ENCODE data around the gene MUC2.

Gene MUC2

DNA sequence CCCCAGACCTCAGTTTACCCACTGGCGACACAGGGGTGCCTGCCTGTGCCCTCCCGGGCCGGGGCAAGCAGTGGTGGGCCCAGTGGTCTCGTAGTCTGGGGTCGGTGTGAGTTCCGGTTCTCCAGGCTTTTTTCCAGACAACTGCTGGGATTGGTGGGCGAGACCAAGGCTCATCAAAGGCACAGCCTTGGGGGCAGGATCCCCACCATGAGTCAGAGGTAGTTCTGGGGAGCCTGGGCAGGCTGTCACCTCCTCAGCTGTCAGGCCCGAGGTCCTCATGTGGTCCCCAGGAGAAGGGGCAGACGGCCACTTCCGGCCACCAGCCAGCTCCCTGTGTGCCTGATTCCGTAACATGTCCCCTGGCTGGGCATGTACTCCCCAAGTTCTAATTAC, 827 bp upstream of the MUC2 start:
- no peak for DNase-seq

DNA sequence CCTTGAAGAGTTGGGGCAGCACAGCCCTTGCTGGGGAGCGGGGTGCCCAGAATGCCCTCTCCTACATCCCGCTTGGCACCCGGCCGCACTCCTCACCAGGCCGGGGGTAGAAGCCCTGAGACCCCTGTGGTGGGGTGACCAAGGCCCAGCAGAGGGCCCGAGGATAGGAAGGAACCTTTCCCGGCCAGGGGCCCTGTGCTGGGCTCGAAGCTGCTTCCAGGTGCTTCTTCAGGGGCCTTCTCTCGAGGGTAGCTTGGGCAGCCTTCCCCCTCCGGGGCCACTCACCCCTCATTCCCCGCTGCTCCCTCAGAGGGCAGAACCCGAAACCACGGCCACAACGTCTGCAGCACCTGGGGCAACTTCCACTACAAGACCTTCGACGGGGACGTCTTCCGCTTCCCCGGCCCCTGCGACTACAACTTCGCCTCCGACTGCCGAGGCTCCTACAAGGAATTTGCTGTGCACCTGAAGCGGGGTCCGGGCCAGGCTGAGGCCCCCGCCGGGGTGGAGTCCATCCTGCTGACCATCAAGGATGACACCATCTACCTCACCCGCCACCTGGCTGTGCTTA, 752 bp downstream of the MUC2 start:
- DNase-seq = no peak

DNA sequence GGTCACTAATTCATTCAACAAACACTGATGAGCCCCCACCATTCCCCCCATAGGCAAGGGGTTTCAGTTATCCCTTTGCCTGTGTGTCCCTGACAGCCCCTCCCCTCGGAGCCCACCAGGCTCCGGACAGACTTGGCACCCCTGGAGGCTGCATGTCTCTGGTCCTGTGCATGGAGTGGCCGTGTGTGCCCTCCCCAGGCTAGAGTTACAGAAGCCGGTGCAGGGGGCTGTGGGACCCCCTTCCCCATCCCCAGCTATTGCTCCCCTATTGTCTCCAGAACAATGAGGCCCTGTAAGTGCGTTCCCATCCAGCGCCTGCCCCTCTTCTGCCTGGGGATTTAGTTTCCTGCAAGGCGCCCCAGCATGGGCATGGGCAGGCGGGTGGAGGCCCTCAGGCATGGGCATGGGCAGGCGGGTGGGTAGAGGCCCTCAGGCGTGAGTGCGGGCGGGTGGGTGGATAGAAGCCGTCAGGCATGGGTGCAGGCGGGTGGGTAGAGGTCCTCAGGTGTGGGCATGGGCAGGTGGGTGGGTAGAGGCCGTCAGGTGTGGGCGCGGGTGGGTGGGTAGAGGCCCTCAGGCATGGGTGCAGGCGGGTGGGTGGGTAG, 1.5 kb downstream of the MUC2 start:
- DNase-seq = no peak

DNA sequence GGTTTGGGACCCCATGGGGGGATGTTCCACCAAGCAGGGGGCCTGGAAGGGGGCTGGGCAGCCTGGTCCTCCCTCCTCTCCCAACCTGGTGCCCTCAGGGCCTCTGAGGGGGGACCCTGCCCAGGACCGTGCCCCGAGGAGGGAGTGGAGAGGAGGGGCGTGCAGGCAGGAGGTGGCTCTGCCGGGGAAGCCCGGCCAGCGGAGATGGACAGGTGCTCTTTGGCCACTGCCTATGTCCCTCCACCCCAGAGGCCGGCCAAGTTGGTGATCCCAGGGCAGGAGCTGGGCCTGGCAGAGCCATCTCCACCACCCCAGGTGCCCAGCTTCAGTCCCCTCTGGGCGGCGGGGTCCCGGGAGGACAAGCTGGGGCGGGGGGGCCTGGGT, 2.4 kb downstream of the MUC2 start:
- no peak for DNase-seq

DNA sequence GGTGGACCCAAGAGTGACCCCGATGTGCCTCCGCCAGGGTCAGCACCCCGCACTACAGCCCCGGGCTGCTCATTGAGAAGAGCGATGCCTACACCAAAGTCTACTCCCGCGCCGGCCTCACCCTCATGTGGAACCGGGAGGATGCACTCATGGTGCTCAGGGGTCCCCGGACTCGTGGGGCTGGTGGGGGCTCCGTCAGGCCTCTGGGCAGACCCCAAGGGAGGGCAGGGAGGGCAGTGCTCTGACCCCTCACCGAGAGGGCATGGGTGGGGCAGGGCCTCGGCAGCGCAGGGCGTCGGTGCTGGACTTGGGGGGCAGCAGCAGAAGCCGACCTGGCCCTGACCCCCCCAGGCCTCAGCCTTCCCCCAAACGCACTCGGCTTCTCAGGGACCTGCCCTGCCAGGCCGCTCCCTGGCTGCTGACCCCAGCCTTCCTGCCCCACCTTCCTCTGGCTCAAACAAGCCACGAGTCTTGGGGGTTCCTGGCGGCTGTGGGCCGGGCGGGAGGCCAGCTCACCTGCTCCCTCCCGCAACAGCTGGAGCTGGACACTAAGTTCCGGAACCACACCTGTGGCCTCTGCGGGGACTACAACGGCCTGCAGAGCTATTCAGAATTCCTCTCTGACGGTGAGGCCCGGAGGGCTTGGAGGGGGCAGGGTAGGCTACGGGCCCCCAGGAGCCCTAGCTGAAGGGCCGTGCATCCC, 2.9 kb downstream of the MUC2 start:
- no peak for DNase-seq

DNA sequence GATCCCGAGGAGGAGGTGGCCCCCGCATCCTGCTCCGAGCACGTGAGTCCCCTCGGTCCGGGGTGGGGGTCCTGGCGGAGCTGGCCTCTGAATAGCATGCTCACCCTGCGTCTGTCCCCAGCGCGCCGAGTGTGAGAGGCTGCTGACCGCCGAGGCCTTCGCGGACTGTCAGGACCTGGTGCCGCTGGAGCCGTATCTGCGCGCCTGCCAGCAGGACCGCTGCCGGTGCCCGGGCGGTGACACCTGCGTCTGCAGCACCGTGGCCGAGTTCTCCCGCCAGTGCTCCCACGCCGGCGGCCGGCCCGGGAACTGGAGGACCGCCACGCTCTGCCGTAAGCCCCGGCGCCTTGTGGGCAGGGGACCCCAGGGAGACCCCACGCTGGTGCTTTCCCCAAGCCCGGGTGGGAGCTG, 3.5 kb downstream of the MUC2 start:
- no peak for DNase-seq

DNA sequence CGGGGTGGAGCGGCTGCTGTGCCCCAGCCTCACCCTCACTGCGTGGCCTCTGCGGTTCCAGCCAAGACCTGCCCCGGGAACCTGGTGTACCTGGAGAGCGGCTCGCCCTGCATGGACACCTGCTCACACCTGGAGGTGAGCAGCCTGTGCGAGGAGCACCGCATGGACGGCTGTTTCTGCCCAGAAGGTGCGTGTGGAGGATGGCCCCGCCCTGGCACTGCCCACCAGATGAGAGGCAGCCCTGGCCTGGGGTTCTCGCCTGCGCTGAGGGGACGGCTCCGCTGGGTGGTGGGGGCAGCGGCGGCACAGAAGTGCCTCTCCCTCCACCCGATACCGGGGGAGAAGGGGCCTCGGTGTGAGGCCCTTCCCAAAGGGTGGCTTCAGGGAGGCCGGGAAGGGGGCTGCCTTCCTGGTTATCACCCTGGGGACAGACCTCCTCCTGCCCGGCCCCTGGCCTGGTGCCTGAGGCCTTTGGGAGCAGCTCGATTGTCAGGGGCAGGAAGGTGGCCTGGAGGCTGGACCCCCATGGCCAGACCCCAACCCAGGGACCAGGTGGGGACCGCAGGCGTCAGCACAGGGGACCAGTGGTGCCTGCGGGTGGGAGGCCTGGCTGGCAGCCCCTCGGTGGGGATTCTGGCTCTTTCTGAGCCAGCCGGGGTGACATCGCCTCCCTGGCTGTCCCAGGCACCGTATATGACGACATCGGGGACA, 7.1 kb downstream of the MUC2 start:
- no peak for DNase-seq

DNA sequence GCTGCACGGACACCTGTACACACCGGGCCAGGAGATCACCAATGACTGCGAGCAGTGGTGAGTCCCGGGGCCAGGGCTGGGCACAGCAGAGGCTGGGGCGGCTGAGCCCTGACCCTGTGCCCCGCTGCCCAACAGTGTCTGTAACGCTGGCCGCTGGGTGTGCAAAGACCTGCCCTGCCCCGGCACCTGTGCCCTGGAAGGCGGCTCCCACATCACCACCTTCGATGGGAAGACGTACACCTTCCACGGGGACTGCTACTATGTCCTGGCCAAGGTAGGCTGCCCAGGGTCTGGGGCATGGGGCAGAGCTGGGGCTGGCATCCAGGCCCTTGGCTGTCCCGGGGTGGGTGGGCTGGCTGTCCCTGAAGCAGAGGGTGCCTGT, 7.7 kb downstream of the MUC2 start:
- no peak for DNase-seq

DNA sequence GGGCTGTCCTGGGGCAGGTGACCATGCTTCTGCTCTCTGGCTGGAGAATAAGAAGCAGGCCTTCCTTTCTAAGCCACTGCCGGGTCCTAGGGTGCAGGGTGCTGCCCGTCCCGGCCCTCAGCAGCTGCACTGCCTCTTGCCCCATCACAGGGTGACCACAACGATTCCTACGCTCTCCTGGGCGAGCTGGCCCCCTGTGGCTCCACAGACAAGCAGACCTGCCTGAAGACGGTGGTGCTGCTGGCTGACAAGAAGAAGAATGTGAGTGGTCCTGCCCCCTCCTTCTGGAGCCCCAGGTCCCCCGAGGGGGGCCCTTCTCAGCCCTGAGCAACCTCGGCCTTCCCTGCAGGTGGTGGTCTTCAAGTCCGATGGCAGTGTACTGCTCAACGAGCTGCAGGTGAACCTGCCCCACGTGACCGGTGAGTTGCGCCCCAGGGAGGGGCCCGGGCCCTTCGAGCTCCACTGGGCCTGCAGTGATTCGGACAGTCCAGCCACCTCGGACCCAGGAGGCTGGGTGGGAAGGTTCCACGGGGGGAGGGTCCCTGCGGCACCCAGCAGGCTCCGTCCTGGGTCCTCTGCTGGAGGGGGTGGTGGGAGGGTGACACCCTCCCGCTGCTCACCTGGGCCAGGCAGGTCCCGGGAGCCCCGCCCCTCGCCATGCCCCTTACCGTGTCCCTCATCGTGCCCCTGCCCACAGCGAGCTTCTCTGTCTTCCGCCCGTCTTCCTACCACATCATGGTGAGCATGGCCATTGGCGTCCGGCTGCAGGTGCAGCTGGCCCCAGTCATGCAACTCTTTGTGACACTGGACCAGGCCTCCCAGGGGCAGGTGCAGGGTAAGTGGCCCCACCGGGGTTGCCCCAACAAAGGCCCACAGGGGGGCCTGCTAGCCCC, 8.3 kb downstream of the MUC2 start:
- DNase-seq = no peak

DNA sequence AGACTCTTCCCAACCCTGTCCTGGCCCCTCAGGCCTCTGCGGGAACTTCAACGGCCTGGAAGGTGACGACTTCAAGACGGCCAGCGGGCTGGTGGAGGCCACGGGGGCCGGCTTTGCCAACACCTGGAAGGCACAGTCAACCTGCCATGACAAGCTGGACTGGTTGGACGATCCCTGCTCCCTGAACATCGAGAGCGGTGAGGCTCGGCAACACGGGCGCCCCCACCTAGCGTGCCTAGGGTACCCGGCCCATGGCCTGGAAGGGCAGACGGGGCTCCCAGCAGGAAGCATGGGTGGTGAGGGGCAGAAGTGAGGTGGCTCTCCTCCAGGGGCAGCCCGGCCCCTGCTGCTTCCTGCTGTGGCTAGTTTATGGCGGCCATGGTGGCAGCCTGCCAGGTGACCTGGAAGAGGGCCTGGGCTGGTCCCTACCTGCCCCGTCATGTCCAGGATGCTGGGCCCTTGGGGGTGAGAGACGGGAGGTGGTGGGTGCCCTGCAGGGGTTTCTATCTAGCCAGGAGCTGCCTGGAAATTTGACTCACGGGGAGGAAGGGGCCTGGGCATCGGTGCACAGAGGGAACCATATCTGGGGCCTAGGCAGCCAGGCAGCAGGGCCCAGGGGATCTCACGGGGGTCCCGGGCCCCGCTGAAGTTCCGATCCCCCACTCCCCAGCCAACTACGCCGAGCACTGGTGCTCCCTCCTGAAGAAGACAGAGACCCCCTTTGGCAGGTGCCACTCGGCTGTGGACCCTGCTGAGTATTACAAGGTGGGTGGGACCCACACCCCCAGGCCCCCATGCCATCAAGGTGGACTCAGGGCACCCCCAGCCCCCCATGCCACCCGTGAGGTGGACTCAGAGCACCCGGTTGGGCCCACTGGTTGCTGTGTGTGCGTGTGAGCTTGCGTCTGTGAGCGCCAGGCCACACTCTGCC, 9.2 kb downstream of the MUC2 start:
- DNase-seq = no peak

DNA sequence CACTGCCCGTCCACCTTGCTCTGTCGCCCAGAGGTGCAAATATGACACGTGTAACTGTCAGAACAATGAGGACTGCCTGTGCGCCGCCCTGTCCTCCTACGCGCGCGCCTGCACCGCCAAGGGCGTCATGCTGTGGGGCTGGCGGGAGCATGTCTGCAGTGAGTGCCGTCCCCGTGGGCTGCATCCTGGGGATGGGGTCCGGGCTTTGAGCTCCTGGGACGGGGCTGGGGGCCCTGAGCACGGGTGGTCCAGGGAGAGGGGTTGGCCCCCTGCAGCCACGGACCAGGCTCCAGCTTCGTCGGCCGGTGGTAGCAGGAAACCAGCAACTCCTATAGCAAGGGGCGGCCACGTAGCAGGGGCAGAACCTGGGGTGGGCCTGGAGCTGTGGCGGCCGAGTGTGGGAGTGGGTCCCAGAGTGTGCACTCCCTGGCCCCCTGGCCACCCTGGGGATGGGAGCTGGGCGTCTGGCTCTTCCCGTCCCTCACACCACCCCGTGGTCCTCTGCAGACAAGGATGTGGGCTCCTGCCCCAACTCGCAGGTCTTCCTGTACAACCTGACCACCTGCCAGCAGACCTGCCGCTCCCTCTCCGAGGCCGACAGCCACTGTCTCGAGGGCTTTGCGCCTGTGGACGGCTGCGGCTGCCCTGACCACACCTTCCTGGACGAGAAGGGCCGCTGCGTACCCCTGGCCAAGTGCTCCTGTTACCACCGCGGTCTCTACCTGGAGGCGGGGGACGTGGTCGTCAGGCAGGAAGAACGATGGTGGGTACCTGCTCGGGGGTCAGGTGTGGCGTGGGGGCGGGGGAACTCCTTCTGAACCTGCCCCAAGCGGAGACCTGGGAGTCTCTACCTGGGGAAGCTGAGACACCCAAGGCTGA, 10.1 kb downstream of the MUC2 start:
- no peak for DNase-seq

DNA sequence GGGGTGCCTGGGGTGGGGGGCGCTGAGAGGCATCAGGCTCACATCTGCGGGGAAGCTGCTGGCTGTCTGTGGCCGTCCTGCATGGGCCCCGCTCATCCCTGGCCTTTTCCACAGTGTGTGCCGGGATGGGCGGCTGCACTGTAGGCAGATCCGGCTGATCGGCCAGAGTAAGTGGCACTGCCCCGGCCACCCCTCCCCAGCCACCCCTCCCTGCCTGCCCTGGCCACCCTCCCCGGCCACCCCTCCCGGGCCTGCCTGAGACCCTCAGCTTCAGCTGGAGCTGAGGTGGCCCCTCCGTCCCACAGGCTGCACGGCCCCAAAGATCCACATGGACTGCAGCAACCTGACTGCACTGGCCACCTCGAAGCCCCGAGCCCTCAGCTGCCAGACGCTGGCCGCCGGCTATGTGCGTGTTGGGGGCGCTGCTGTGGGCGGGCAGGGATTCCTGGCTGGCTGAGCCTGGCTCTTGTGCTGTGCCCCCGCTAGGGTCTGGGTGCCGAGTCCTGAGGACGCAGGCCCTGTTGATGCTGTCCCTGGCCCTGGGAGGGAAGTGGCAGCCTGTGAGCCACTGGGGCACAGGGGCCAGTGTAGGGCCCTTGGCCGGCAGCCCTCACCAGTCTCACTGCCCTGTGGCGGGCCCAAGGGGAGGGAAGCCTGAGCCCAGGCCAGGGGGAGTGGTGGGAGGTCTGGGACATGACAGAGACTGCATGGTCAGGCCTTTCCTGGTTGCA, 10.9 kb downstream of the MUC2 start:
- DNase-seq = no peak

DNA sequence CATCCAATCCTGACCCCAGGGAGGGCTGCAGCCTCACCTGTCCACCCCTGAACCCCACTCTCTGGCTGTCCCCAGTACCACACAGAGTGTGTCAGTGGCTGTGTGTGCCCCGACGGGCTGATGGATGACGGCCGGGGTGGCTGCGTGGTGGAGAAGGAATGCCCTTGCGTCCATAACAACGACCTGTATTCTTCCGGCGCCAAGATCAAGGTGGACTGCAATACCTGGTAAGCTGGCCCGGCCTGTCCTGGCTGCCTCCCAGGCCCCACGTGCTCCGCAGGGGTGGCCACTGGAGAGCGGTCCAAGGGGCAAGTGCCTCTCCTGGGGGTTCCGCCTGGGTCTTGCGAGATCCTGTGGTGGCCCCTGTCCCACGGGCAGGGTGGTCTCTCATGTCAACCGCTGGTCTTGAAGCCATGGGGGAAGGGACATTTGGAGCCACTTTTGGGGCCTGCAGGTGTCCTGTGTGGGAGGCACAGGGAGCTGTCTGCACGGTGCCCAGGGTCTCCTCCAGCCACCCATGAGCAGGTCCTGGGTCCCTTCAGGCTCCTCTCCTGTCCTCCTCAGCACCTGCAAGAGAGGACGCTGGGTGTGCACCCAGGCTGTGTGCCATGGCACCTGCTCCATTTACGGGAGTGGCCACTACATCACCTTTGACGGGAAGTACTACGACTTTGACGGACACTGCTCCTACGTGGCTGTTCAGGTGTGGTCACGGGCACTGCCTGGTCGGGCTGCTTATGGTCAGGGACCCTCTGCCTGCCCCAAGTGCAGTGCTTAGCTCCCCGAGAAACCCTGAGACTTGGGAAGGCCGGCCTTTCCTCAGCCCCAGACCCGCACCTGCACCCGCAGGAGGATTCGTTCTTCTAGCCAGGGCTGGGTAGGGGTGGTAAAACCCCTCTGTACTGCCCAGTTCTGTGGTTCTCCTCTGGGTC, 11.8 kb downstream of the MUC2 start:
- DNase-seq = no peak

DNA sequence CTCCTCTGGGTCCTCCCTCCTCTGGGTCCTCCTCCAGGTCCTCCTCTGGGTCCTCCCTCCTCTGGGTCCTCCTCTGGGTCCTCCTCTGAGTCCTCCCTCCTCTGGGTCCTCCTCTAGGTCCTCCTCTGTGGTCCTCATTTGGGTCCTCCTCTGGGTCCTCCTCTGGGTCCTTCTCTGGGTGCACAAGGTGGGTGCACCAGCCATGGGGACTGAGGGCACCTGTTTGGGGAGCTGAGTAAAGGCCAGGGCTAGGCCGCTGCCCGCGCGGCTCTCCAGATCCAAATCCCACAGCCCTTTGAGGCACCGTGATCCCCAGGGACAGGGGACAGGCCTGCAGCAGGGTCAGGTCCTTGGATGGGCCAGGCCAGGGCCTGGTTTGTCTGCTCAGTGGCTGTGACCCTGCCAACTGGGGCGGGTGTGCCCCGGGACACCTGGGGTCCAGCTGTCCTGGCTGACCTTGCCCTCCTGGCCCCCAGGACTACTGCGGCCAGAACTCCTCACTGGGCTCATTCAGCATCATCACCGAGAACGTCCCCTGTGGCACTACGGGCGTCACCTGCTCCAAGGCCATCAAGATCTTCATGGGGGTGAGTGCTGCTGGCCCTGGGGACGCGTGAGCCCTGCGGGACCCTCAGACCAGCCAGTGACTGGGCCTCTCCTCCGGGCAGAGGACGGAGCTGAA, 12.7 kb downstream of the MUC2 start:
- DNase-seq = no peak

DNA sequence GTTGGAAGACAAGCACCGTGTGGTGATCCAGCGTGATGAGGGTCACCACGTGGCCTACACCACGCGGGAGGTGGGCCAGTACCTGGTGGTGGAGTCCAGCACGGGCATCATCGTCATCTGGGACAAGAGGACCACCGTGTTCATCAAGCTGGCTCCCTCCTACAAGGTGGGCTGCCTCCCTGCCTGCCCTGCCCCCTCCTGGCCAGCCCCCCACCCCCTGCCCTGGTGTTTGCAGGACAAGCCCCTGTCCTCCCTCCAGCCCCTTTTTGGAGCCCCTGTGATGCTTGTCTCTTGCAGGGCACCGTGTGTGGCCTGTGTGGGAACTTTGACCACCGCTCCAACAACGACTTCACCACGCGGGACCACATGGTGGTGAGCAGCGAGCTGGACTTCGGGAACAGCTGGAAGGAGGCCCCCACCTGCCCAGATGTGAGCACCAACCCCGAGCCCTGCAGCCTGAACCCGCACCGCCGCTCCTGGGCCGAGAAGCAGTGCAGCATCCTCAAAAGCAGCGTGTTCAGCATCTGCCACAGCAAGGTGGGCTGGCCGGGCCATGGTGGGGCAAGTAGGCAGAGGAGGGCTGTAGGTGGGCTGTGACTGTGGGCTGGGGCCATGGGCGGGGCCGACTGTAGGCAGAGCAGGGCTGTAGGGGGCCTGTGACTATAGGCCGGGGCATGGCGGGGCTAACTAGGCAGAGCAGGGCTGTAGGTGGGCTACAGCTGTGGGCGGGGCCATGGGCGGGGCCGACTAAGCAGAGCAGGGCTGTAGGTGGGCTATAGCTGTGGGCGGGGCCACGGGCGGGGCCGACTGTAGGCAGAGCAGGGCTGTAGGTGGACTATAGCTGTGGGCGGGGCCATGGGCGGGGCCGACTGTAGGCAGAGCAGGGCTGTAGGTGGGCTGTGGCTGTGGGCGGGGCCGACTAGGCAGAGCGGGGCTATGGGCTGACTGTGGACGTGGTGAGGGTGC, 13.6 kb downstream of the MUC2 start:
- no peak for DNase-seq

DNA sequence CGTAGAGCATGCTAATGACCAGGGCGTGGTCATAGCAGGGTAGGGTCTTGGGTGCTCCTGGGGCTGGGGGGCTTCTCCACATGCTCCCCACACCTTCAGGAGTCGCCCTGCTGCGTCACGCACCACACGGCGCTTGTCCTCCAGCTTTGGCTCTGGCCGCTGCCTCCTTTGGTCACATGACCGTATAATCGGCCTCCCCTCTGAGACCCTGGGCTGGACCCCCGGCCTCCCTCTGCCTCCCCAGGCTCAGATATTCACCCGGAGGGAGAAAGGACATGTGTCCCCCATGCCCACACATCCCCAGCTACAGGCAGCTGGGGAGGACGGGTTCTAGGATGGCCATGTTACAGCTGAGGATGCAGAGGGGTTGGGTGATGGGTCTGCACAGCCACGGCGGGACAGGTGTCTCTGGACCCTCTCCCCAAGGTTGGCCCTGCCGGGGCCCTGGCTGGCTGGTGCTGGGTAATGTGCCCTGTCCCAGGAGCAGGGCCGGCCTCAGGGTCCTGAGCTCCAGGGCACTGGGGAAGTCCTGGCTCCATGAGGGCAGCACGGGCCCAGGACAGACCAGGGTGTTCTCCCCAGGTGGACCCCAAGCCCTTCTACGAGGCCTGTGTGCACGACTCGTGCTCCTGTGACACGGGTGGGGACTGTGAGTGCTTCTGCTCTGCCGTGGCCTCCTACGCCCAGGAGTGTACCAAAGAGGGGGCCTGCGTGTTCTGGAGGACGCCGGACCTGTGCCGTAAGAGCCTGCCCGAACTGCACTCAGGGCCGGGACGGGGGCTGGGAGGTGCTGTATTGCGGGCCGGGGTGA, 14.5 kb downstream of the MUC2 start:
- DNase-seq = no peak

All from NCI-H1436 treated with DMSO at 0.1 percent for 48 hours (cell line).